ENCODE measurements around the gene ADGRG1.

ADGRG1 gene

DNA sequence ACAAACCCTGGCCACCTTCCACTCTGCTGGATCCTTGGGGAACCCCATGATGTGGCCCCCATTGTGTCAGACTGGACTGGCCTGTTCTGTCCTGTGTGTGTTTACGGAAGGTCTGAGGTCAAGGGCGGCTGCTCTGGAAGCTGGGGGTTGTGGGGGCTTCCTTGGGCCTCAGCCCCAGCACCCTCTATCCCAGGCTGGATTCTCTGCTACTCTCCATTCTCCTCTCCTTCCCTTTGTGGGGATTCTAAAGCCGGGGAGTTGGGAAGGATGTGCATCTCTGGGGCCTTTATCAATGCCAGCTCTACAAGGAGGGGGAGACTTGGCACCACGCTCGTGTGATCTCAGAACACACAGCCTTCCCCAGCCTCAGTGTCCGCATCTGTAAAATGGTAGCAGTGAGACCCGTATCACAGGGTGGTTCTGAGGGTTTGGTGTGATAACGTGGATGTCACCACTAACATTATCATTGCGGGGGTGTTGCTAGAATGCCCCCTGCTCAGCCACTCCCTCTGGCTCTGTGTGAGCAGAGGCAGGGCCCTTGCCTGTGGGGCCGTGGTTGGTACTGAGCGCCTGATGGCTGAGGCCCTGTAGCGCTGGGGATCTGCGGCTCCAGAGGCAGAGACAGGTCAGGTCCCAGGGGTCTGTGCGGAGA is 18.1 kb downstream of the ADGRG1 start:
- ChIA-PET POLR2A (no interaction called here), CTCF (interaction anchor here (0.6 to 5.9 kb wide), 9 partner anchors 19 to 840 kb away, joined by 3 to 87 read pairs (median 17); partner anchors contain the start of gene ADGRG1)
- Histone ChIP-seq H3K36me3 (ENCODE audit: control insufficient read depth in 2 of 2, insufficient read depth in 1 of 2, low read length in 2 of 2) (no peaks in the 10 kb centered on the region), H3K4me1 (ENCODE audit: control insufficient read depth, insufficient read depth, low read length) (no peaks in the 10 kb centered on the region), H3K27ac (ENCODE audit: extremely low read depth, low read depth, low read length) (no peak overlapping the region), H3K4me3 (ENCODE audit: low read depth, low read length) (no peak overlapping the region), H3K9me3 (ENCODE audit: control insufficient read depth, insufficient read depth, low read depth, low read length) (no peaks in the 10 kb centered on the region)
- no peak for TF ChIP-seq ZNF843 (tag by site-specific recombination; IDR thresholded peaks at IDR 0.05)
- TF ChIP-seq, protein P1, sequence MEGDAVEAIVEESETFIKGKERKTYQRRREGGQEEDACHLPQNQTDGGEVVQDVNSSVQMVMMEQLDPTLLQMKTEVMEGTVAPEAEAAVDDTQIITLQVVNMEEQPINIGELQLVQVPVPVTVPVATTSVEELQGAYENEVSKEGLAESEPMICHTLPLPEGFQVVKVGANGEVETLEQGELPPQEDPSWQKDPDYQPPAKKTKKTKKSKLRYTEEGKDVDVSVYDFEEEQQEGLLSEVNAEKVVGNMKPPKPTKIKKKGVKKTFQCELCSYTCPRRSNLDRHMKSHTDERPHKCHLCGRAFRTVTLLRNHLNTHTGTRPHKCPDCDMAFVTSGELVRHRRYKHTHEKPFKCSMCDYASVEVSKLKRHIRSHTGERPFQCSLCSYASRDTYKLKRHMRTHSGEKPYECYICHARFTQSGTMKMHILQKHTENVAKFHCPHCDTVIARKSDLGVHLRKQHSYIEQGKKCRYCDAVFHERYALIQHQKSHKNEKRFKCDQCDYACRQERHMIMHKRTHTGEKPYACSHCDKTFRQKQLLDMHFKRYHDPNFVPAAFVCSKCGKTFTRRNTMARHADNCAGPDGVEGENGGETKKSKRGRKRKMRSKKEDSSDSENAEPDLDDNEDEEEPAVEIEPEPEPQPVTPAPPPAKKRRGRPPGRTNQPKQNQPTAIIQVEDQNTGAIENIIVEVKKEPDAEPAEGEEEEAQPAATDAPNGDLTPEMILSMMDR (tag by site-specific recombination; IDR thresholded peaks at IDR 0.05): no peak
- no peak for TF ChIP-seq ZNF394 (tag by site-specific recombination; IDR thresholded peaks at IDR 0.05; ENCODE audit: borderline replicate concordance)
- TF ChIP-seq, protein P2, sequence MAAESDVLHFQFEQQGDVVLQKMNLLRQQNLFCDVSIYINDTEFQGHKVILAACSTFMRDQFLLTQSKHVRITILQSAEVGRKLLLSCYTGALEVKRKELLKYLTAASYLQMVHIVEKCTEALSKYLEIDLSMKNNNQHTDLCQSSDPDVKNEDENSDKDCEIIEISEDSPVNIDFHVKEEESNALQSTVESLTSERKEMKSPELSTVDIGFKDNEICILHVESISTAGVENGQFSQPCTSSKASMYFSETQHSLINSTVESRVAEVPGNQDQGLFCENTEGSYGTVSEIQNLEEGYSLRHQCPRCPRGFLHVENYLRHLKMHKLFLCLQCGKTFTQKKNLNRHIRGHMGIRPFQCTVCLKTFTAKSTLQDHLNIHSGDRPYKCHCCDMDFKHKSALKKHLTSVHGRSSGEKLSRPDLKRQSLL (tag by site-specific recombination; IDR thresholded peaks at IDR 0.05): no peak
- no peak for TF ChIP-seq ZNF211 (tag by site-specific recombination; IDR thresholded peaks at IDR 0.05; ENCODE audit: low read depth)
- TF ChIP-seq REPIN1 (tag by site-specific recombination; IDR thresholded peaks at IDR 0.05; ENCODE audit: low read depth): no peak
- TF ChIP-seq BCL11A (tag by site-specific recombination; IDR thresholded peaks at IDR 0.05; ENCODE audit: low read depth): no peak
- no peak for TF ChIP-seq OSR2 (tag by site-specific recombination; IDR thresholded peaks at IDR 0.05)
- TF ChIP-seq ZNF548 (tag by site-specific recombination; IDR thresholded peaks at IDR 0.05): no peak
- TF ChIP-seq SALL2 (tag by site-specific recombination; IDR thresholded peaks at IDR 0.05; ENCODE audit: borderline replicate concordance): no peak
- TF ChIP-seq ZNF223 (tag by site-specific recombination; IDR thresholded peaks at IDR 0.05): no peak
- TF ChIP-seq ZNF473 (tag by site-specific recombination; IDR thresholded peaks at IDR 0.05): no peak
- TF ChIP-seq ZNF302 (tag by site-specific recombination; IDR thresholded peaks at IDR 0.05; ENCODE audit: low read depth): no peak
- TF ChIP-seq ZNF621 (tag by site-specific recombination; IDR thresholded peaks at IDR 0.05): no peak
- TF ChIP-seq, protein P3, sequence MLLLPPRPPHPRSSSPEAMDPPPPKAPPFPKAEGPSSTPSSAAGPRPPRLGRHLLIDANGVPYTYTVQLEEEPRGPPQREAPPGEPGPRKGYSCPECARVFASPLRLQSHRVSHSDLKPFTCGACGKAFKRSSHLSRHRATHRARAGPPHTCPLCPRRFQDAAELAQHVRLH (tag by site-specific recombination; IDR thresholded peaks at IDR 0.05): no peak

DNA sequence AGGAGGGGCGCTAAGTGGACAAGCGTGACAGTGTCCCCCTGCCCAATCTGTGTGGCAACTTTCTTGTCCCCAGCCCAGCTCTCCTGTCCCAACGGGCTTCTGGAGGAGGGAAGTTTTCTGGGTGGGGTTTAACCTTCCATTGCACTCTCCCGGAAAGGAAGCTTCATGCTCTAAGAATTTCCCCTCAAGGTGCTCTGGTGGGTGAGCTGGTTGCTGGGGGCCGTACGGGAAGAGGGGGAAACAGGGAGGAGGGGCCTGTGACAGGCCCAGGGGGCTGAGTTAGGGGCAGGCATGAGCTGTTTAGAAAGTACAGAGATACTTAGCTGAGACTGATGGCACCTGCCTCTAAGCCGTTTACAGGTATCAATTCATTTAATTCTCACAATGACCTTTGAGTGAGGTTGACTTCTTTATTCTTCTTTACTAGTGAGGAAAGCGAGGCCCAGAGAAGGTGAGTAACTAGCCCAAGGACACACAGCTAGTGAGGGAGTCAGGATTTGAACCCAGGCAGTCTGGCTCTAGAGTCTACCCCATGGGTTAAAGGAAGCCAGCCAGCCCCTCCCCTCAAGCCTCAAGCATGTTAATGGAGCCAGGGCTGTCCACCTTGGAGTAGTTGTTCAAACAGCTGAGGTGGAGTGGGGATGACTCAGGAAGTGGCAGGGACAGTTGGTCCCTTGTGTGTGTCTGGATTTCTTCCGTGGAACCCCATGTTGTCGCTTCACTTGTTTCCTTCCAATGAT is 18.9 kb downstream of the ADGRG1 start:
- Histone ChIP-seq H3K4me1 (ENCODE audit: control insufficient read depth, insufficient read depth, low read length) (no peaks in the 10 kb centered on the region), H3K9me3 (ENCODE audit: control insufficient read depth, insufficient read depth, low read depth, low read length) (no peaks in the 10 kb centered on the region), H3K4me3 (ENCODE audit: low read depth, low read length) (no peak overlapping the region), H3K36me3 (ENCODE audit: control insufficient read depth in 2 of 2, insufficient read depth in 1 of 2, low read length in 2 of 2) (no peaks in the 10 kb centered on the region), H3K27ac (ENCODE audit: extremely low read depth, low read depth, low read length) (no peak overlapping the region)
- TF ChIP-seq ZNF37A (tag by site-specific recombination; IDR thresholded peaks at IDR 0.05) (no peak), ZNF664 (tag by site-specific recombination; IDR thresholded peaks at IDR 0.05) (no peak), SP7 (tag by site-specific recombination; IDR thresholded peaks at IDR 0.05) (no peak), RBAK (tag by site-specific recombination; IDR thresholded peaks at IDR 0.05) (no peak), GLI4 (tag by site-specific recombination; IDR thresholded peaks at IDR 0.05) (no peak), ZNF76 (tag by site-specific recombination; IDR thresholded peaks at IDR 0.05; ENCODE audit: borderline replicate concordance, low read depth) (no peak), ZNF19 (tag by site-specific recombination; IDR thresholded peaks at IDR 0.05; ENCODE audit: low read depth) (no peak), ZNF169 (tag by site-specific recombination; IDR thresholded peaks at IDR 0.05) (no peak), ZNF561 (tag by site-specific recombination; IDR thresholded peaks at IDR 0.05; ENCODE audit: borderline replicate concordance) (no peak), ZNF610 (tag by site-specific recombination; IDR thresholded peaks at IDR 0.05; ENCODE audit: borderline replicate concordance) (no peak), ZNF24 (tag by site-specific recombination; IDR thresholded peaks at IDR 0.05) (no peak)
- TF ChIP-seq, protein P4, sequence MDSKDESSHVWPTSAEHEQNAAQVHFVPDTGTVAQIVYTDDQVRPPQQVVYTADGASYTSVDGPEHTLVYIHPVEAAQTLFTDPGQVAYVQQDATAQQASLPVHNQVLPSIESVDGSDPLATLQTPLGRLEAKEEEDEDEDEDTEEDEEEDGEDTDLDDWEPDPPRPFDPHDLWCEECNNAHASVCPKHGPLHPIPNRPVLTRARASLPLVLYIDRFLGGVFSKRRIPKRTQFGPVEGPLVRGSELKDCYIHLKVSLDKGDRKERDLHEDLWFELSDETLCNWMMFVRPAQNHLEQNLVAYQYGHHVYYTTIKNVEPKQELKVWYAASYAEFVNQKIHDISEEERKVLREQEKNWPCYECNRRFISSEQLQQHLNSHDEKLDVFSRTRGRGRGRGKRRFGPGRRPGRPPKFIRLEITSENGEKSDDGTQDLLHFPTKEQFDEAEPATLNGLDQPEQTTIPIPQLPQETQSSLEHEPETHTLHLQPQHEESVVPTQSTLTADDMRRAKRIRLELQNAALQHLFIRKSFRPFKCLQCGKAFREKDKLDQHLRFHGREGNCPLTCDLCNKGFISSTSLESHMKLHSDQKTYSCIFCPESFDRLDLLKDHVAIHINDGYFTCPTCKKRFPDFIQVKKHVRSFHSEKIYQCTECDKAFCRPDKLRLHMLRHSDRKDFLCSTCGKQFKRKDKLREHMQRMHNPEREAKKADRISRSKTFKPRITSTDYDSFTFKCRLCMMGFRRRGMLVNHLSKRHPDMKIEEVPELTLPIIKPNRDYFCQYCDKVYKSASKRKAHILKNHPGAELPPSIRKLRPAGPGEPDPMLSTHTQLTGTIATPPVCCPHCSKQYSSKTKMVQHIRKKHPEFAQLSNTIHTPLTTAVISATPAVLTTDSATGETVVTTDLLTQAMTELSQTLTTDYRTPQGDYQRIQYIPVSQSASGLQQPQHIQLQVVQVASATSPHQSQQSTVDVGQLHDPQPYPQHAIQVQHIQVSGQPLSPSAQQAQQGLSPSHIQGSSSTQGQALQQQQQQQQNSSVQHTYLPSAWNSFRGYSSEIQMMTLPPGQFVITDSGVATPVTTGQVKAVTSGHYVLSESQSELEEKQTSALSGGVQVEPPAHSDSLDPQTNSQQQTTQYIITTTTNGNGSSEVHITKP (tag by site-specific recombination; IDR thresholded peaks at IDR 0.05): no peak
- ChIA-PET POLR2A (interaction anchor here (1.0 kb wide), 1 partner anchor 36 kb away, joined by 3 read pairs; no protein-coding TSS in a partner anchor), CTCF (interaction anchor here (0.5 to 5.9 kb wide), 13 partner anchors 11 to 839 kb away, joined by 3 to 87 read pairs (median 17); partner anchors contain the start of gene ADGRG1)
